BE2C (cell line): Measurements from ENCODE around the gene NF1.

Experiments
- DNase-seq: peaks from one replicate; pipeline ENCODE4 v3.0.0-alpha.2; 2020
- H3K27me3 ChIP-seq: fragments of 250-450 bp; sonication (Bioruptor Pico); 2 replicates; pipeline ENCODE4 v1.5.1; 2020; ENCODE audit warnings: mild to moderate bottlenecking
- H3K36me3 ChIP-seq: fragments of 250-450 bp; sonication (Bioruptor Pico); 2 replicates; pipeline ENCODE4 v1.5.1; 2020; ENCODE audit warnings: mild to moderate bottlenecking
- H3K4me1 ChIP-seq: fragments of 250-450 bp; sonication (Bioruptor Pico); 2 replicates; pipeline ENCODE4 v1.5.1; 2020
- H3K4me3 ChIP-seq: 2 replicates; pipeline ENCODE4 v1.5.1; 2011; ENCODE audit warnings: low read depth, low read length
- H3K9me3 ChIP-seq: fragments of 250-450 bp; sonication (Bioruptor Pico); 2 replicates; pipeline ENCODE4 v1.5.1; 2020
- TF ChIP-seq, protein P1 (sequence below): IDR thresholded peaks from 2 replicates; pipeline ENCODE4 v1.5.1; 2012; ENCODE audit warnings: mild to moderate bottlenecking, low read depth, low read length

Gene NF1

GRCh38 chr17:31113939-31114338 is 19.2 kb downstream of the NF1 start:
- DNase-seq: no peak
- Histone ChIP-seq H3K9me3 (no peaks in the 10 kb centered on the region), H3K36me3 (no peaks in the 10 kb centered on the region), H3K4me3 (no peak overlapping the region), H3K27me3 (no peaks in the 10 kb centered on the region), H3K4me1 (no peaks in the 10 kb centered on the region)
- TF ChIP-seq, protein P1, sequence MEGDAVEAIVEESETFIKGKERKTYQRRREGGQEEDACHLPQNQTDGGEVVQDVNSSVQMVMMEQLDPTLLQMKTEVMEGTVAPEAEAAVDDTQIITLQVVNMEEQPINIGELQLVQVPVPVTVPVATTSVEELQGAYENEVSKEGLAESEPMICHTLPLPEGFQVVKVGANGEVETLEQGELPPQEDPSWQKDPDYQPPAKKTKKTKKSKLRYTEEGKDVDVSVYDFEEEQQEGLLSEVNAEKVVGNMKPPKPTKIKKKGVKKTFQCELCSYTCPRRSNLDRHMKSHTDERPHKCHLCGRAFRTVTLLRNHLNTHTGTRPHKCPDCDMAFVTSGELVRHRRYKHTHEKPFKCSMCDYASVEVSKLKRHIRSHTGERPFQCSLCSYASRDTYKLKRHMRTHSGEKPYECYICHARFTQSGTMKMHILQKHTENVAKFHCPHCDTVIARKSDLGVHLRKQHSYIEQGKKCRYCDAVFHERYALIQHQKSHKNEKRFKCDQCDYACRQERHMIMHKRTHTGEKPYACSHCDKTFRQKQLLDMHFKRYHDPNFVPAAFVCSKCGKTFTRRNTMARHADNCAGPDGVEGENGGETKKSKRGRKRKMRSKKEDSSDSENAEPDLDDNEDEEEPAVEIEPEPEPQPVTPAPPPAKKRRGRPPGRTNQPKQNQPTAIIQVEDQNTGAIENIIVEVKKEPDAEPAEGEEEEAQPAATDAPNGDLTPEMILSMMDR: no peak

DNA sequence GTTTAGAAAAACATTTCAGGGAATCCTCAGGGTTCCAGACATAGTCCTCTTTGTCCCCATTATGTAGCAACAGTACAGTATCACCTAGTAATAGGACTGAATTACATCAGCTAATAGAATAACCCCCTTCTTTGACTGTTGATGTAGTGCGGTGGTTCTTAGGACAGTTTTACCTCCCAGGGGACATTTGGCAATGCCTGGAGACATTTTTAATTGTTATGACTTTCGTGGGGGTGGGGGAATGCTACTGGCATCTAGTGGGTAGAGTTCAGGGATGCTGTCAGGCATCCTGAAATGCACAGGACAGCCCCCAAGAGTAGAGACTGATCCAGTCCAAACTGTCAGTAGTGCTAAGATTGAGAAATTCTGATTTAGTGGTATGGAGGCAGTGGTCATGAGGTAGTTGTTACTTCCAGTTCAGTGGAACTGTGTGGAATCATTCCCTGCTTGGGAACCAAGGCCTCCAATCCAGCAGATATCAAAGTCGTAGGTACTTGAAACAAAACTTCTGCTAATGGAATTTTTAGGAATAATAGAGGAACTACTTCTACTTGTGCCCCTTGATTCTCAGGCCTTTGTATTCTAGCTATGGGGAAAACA is 20.3 kb downstream of the NF1 start:
- Histone ChIP-seq H3K27me3 (no peaks in the 10 kb centered on the region), H3K36me3 (no peaks in the 10 kb centered on the region), H3K4me3 (no peak overlapping the region), H3K4me1 (no peaks in the 10 kb centered on the region), H3K9me3 (no peaks in the 10 kb centered on the region)
- TF ChIP-seq, protein P1: no peak
- DNase-seq: no peak

DNA sequence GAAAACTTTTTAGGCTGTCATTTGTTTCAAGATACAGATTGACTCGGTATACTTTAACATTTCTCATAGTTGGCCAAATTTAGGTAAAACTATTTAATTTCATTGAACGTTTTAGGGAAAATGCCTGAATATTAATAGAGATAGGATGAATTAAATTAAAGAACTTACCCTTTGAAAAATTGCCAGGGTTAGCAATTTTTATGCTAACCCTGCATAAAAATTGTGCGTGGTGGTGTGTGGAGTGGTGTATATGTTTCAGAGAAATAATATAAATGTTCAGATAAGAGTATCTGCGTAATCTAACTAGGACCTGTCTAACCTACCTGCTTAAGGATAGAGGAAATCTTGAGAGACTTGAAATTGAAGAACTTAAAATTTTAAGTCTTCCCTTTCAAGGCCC is 21.4 kb downstream of the NF1 start:
- no peak overlapping the region for H3K4me3 ChIP-seq
- no peaks in the 10 kb centered on the region for H3K27me3 ChIP-seq
- H3K36me3 ChIP-seq: no peaks in the 10 kb centered on the region
- no peak for DNase-seq
- H3K4me1 ChIP-seq: no peaks in the 10 kb centered on the region
- no peaks in the 10 kb centered on the region for H3K9me3 ChIP-seq
- TF ChIP-seq, protein P1: no peak

- DNase-seq: no peak
- H3K36me3 ChIP-seq: no peaks in the 10 kb centered on the region
- H3K27me3 ChIP-seq: no peaks in the 10 kb centered on the region
- no peaks in the 10 kb centered on the region for H3K4me1 ChIP-seq
- H3K4me3 ChIP-seq: no peak overlapping the region
- no peaks in the 10 kb centered on the region for H3K9me3 ChIP-seq
- TF ChIP-seq, protein P1: no peak
Observed at GRCh38 chr17:31122746-31123145, 28.0 kb downstream of the NF1 start.

GRCh38 chr17:31126318-31126717 is 31.5 kb downstream of the NF1 start:
- no peaks in the 10 kb centered on the region for H3K9me3 ChIP-seq
- TF ChIP-seq, protein P1: no peak
- H3K27me3 ChIP-seq: no peaks in the 10 kb centered on the region
- no peak for DNase-seq
- H3K4me1 ChIP-seq: no peaks in the 10 kb centered on the region
- no peak overlapping the region for H3K4me3 ChIP-seq
- no peaks in the 10 kb centered on the region for H3K36me3 ChIP-seq

DNA sequence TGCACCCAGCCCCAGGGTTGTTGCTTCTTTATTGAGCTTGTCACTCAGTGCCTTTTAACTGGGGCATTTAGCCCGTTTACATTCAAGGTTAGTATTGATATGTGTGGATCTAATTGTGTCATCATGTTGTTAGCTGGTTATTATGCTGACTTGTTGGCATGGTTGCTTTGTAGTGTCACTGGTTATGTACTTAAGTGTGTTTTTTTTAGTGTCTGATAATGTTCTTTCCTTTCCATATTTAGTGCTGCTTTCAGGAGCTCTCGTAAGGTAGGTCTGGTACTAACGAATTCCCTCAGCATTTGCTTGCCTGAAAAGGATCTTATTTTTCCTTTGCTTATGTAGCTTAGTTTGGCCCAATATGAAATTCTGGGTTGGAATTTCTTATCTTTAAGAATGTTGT is 33.5 kb downstream of the NF1 start:
- Histone ChIP-seq H3K9me3 (no peaks in the 10 kb centered on the region), H3K4me3 (no peak overlapping the region), H3K4me1 (no peaks in the 10 kb centered on the region), H3K27me3 (no peaks in the 10 kb centered on the region), H3K36me3 (no peaks in the 10 kb centered on the region)
- DNase-seq: no peak
- TF ChIP-seq, protein P1: no peak
